K562 (cell line): ENCODE measurements around the gene MMP23B. TPM values are rescaled to one million over a fixed set of nuclear protein-coding genes. Genes with fewer than 3 reads are reported as not detected.
A peak's percentile ranks its signal among the peaks of the same experiment; 100 is the strongest.

Experiments used
- CREB3 ChIP-seq: fragments of 450-650 bp; conservative IDR thresholded peaks from 2 replicates; pipeline ENCODE4 v1.6.1; 2016; ENCODE audit warnings: missing genetic modification characterization, low read depth, mild to moderate bottlenecking, missing compliant biosample characterization, moderate library complexity
- CSDE1 ChIP-seq, 2 experiments: fragments of 450-650 bp; IDR thresholded peaks; 2 replicates each; pipeline ENCODE4 v1.6.1; 2016; ENCODE audit warnings: mild to moderate bottlenecking in 1 of 2
- DPF2 ChIP-seq: fragments of 450-650 bp; IDR thresholded peaks from 2 replicates; pipeline ENCODE4 v1.6.1; 2016
- GABPB1 ChIP-seq: sonication (generic); formaldehyde crosslinking; IDR thresholded peaks from 2 replicates; pipeline ENCODE4 v1.8.0; 2022; ENCODE audit warnings: mild to moderate bottlenecking, missing genetic modification reagents
- MYBL2 ChIP-seq, 2 experiments: fragments of 450-650 bp in 1 of 2; sonication (generic) in 1 of 2; formaldehyde crosslinking in 1 of 2; IDR thresholded peaks; 2 replicates each; pipeline versions ENCODE4 v1.6.1 to v1.8.1; 2017 to 2022; ENCODE audit warnings: borderline replicate concordance in 1 of 2, inconsistent platforms in 1 of 2, low read depth in 1 of 2, mild to moderate bottlenecking in 1 of 2, missing genetic modification reagents in 1 of 2, moderate library complexity in 1 of 2
- PTBP1 ChIP-seq: fragments of 200-400 bp; formaldehyde crosslinking; IDR thresholded peaks from 2 replicates; pipeline ENCODE4 v1.6.1; 2017; ENCODE audit warnings: low read depth, low read length
- RAD21 ChIP-seq, 2 experiments: fragments of 250-450 bp in 1 of 2; fragments of 450-650 bp in 1 of 2; sonication (Bioruptor Pico) in 1 of 2; formaldehyde crosslinking in 1 of 2; IDR thresholded peaks in 1 of 2; conservative IDR thresholded peaks in 1 of 2; 2 replicates each; pipeline versions ENCODE4 v1.4.0 to v1.8.0; 2020 to 2022; ENCODE audit warnings: mild to moderate bottlenecking in 2 of 2, moderate library complexity in 1 of 2
- REST ChIP-seq, 2 experiments: fragments of 450-650 bp; formaldehyde crosslinking in 1 of 2; IDR thresholded peaks; 2 replicates each; pipeline versions ENCODE4 v1.4.0 to v1.6.1; 2014 to 2020; ENCODE audit warnings: mild to moderate bottlenecking in 2 of 2, borderline replicate concordance in 1 of 2, low read depth in 1 of 2
- RREB1 ChIP-seq: fragments of 250-450 bp; sonication (Bioruptor Pico); IDR thresholded peaks from 2 replicates; pipeline ENCODE4 v1.4.0; 2020
- ZNF165 ChIP-seq: fragments of 250-450 bp; sonication (Bioruptor Pico); IDR thresholded peaks from 2 replicates; pipeline ENCODE4 v1.4.0; 2020; ENCODE audit warnings: borderline replicate concordance
- polyA plus RNA-seq, 8 experiments: library from polyadenylated mRNA; depleted of rRNA in 4 of 8; stranded (reverse) in 5 of 8; unstranded in 3 of 8; fragments of >200 nt; fragmentation: Nextera tagmentation in 2 of 8; fragmentation: Illumina TruSeq in 1 of 8; extraction: Ambion mirVana in 2 of 8; extraction: Trizol in 1 of 8; gene quantifications; 2 replicates each; pipeline versions ENCODE4 v1.2.1 to v1.2.3, GENCODE V29; 2011 to 2014; ENCODE audit warnings: inconsistent platforms in 1 of 8, missing spikeins in 1 of 8
- total RNA-seq, 7 experiments: library from RNA; depleted of rRNA in 6 of 7; stranded (reverse); fragments of >200 nt in 6 of 7; fragmentation: Illumina TruSeq in 2 of 7; extraction: Trizol in 2 of 7; gene quantifications; 2 replicates each; pipeline versions ENCODE4 v1.2.1 to v1.2.3, GENCODE V29; 2011 to 2021; ENCODE audit warnings: low replicate concordance in 1 of 7

The MMP23B gene
- total and polyA plus RNA-seq, 9 of the 15 experiments (the other 6 are each of a cell fraction or from before 2014, with no cell fraction given): 0.28 to 1.2 (median 0.41) TPM; not detected in 5

GRCh38 chr1:1596493-1597274 lies 35.3 kb upstream of the MMP23B start (continued):
- TF ChIP-seq REST (IDR thresholded peaks at IDR 0.05; ENCODE audit: borderline replicate concordance) (no peak), REST (CRISPR knock-in tag; IDR thresholded peaks at IDR 0.05; ENCODE audit: low read depth) (no peak), GABPB1 (CRISPR knock-in tag) (0 out of 2 replicates have a peak, but pooled peaks have one; percentile 27), PTBP1 (no peak), DPF2 (peak; percentile 27; the same call in 1 of the 2 replicates), RAD21 (CRISPR knock-in tag; conservative IDR thresholded peaks at IDR 0.05 in 1 of 2, IDR thresholded peaks at IDR 0.05 in 1 of 2) (no peak), RREB1 (no peak), CSDE1 (IDR thresholded peaks at IDR 0.05) (peak in 1 of 2 experiments; percentile 67; a peak in 1 of 4 replicates), ZNF165 (CRISPR knock-in tag) (no peak), CREB3 (tag) (no peak), MYBL2 (IDR thresholded peaks at IDR 0.05; ENCODE audit: low read depth) (peak; percentile 22; the same call in 1 of the 2 replicates), MYBL2 (CRISPR knock-in tag; IDR thresholded peaks at IDR 0.05; ENCODE audit: borderline replicate concordance) (no peak)
